ENCODE measurements around the gene PLS3.
"Not testable (repeated sequence)": the region's sequence is repeated elsewhere in the genome, so short reads cannot be mapped to it uniquely, and the experiment has no call there.

PLS3 gene

GRCh38 chrX:115603534-115604074 lies 42.6 kb downstream of the PLS3 start:
- DNase-seq (ENCODE audit: low spot score) (no peak), FAIRE-seq (no peak)

DNA sequence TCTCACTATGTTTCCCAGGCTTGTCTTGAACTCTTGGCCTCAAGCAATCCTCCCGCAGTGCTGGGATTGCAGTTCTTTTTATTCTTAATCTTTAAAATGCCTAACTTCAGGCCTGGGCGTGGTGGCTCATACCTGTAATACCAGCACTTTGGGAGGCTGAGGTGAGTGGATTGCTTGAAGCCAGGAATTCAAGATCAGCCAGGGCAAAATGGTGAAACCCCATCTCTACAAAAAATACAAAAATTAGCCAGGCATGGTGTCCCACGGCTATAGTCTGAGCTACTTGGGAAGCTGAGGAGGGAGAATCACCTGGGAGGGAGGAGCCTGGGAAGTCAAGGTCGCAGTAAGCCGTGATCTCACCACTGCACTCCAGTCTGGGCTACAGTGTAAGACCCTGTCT lies 45.9 kb downstream of the PLS3 start:
- DNase-seq (ENCODE audit: low spot score) (no peak), FAIRE-seq (no peak)

GRCh38 chrX:115609621-115610020 lies 48.6 kb downstream of the PLS3 start:
- FAIRE-seq = peak; percentile 11

DNA sequence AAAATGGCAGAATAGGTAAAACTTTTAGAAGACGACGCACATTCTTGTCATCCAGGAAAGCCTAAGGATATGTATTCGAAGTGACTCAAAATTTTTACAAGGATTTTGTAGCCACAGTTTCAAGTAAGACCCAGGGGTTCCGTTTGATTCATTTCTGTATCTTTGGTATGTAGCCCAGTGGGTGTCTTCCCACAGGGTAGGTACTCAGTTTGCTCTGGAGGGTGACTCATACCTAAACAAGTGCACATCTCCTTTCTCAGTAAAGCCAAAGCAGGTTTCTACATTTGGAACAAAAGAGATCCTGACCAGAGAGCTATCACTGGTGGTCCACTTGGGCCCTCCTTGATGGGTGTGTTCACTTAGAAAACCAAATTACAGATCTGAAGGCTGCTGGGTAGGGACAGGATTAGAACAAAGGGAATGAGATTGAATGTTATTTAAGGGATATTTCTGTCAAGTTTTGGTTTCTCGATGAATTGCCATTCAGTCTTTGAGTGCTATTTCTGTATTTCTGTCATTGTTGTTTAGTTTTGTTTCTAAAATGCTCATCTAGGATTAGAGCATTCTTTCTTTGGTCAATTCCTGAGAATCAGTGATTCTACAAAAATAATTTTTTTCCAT lies 56.1 kb downstream of the PLS3 start:
- DNase-seq (ENCODE audit: low spot score) (peak; percentile 71), FAIRE-seq (peak; percentile 93)

More at GRCh38 chrX:115609621-115610020, 48.6 kb downstream of the PLS3 start:
- no peak for DNase-seq (ENCODE audit: low spot score)

GRCh38 chrX:115622534-115622933 lies 61.6 kb downstream of the PLS3 start:
- DNase-seq (ENCODE audit: low spot score) = no peak
- FAIRE-seq = no peak

DNA sequence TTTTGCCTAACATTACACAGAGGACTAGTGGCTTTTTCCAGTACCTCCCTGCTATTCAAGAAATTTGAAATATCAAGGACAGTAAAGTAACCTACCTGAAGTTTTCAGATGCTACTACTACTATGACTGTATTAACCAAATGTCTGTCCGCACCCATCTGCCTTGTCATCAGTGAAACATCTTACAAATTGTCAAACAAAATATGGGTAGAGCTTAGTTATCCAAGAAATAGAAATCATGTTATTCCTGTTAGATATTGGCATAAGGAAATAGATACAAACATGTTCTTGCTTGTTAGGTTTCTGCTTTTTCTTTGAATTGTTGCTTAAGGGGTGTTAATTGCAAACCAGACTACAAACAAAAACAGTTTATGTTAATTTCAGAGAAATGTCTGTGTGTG lies 63.9 kb downstream of the PLS3 start:
- FAIRE-seq (no peak), DNase-seq (ENCODE audit: low spot score) (no peak)

GRCh38 chrX:115625572-115626301 lies 64.8 kb downstream of the PLS3 start:
- DNase-seq (ENCODE audit: low spot score) (no peak), FAIRE-seq (no peak)

- DNase-seq (ENCODE audit: low spot score) (no peak), FAIRE-seq (no peak)
Observed at GRCh38 chrX:115630204-115630603, 69.2 kb downstream of the PLS3 start.

- peak; percentile 55 for DNase-seq (ENCODE audit: low spot score)
- peak; percentile 80 for FAIRE-seq
Observed at GRCh38 chrX:115632455-115632854, 71.5 kb downstream of the PLS3 start.

DNA sequence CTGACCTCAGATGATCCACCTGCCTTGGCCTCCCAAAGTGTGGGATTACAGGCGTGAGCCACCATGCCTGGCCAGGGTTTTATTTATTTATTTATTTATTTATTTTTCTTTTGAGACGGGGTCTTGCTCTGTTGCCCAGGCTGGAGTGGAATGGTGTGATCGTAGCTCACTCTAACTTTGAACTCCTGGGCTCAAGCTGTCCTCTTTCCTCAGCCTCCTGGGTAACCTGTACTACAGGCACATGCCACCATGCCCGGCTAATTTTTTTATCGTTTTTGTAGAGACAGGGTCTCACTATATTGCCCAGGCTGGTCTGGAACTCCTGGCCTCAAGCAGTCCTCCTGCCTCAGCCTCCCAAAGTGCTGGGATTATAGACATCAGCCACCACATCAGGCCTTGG lies 72.4 kb downstream of the PLS3 start:
- not testable (repeated sequence) for DNase-seq (ENCODE audit: low spot score); FAIRE-seq

GRCh38 chrX:115639334-115639880 lies 78.4 kb downstream of the PLS3 start:
- DNase-seq (ENCODE audit: low spot score) = no peak
- FAIRE-seq = no peak

DNA sequence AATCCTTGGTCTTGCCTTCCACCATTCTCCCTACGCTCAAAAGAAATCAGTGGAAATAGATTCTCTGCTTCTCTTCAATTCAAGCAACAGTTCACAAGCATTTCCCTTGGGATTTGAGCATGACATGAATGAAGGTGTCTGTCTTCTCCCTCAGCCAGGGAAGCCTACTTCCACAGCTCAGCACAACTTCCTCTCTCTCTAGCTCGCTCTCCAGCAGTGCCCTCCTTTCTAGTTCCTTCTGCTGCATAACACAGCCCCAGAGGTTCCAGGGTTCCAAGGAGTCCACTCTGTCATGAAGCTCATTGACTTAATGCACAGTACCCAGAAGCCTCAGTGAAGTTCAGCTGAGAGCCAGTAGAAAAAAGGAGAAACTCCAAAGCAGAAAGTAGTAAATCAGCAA lies 81.3 kb downstream of the PLS3 start:
- DNase-seq (ENCODE audit: low spot score) (no peak), FAIRE-seq (no peak)

DNA sequence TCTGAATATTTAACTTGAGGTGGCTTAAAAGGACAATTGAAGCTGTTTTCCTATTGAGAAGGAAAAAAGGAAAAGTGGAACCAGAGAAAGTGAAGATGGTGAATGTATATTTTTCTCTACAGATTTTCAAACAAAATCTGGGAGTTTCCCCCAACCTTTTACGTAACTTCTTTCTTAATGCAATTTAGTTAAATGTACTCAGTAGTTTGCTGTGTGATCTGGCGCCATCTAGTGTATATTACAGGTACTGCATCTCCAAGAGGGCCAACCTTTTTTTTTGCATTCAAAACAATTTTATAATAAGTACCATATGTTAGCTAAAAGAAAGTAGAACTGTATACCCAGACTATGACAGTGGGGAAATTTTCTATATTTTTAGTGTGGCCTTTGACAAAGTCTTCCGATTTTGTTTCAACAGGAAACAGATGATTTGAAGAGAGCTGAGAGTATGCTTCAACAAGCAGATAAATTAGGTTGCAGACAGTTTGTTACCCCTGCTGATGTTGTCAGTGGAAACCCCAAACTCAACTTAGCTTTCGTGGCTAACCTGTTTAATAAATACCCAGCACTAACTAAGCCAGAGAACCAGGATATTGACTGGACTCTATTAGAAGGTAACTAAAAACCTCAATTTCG lies 82.0 kb downstream of the PLS3 start:
- peak; percentile 11 for DNase-seq (ENCODE audit: low spot score)
- FAIRE-seq = peak; percentile 58

DNA sequence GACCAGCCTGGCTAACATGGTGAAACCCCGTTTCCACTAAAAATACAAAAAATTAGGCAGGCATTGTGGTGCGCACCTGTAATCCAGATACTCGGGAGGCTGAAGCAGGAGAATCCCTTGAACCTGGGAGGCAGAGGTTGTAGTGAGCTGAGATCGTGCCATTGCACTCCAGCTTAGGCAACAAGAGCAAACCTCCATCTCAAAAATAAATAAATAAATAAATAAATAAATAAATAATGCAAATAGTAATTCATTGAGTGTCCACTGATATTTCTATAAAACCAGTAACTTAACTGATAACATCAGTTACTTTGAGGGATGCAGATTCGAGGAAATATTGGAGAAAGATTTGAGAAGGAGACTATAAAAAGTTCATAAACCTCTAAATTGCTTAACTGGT lies 83.4 kb downstream of the PLS3 start:
- FAIRE-seq = not testable (repeated sequence)

GRCh38 chrX:115649461-115650063 lies 88.6 kb downstream of the PLS3 start:
- DNase-seq (ENCODE audit: low spot score) = no peak
- FAIRE-seq = no peak

More for the DNA sequence above, 83.4 kb downstream of the PLS3 start:
- DNase-seq (ENCODE audit: low spot score) = not testable (repeated sequence)

- DNase-seq (ENCODE audit: low spot score) (no peak), FAIRE-seq (no peak)
Observed at GRCh38 chrX:115650449-115650848, 89.5 kb downstream of the PLS3 start.

- DNase-seq (ENCODE audit: low spot score) (no peak), FAIRE-seq (no peak)
Observed at GRCh38 chrX:115650916-115651315, 89.9 kb downstream of the PLS3 start.

- no peak for FAIRE-seq
- no peak for DNase-seq (ENCODE audit: low spot score)
Observed at GRCh38 chrX:115652221-115652620, 91.2 kb downstream of the PLS3 start.

GRCh38 chrX:115665122-115665521 lies 104.1 kb downstream of the PLS3 start:
- FAIRE-seq (no peak), DNase-seq (ENCODE audit: low spot score) (no peak)

DNA sequence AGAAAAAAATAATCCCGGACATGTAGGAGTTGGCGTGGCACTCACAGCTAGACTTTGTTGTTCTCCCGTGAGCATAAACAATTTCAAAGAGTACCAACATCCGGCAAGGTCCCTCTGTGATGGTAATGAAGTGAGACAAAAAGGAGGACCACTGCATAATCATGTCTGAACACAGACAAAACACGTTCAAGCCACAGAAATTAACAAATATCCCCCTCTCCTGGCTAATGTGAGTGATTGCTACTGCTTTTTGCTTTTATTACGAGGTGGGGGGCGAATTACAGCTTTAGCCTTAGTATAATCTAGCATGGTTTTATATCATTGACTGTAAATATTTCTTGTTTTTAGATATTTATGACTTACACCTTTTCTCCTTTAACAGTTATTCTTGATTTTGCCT lies 118.5 kb downstream of the PLS3 start:
- DNase-seq (ENCODE audit: low spot score) (peak; percentile 4), FAIRE-seq (no peak)

GRCh38 chrX:115687595-115687994 lies 126.6 kb downstream of the PLS3 start:
- FAIRE-seq = no peak
- DNase-seq (ENCODE audit: low spot score) = no peak

DNA sequence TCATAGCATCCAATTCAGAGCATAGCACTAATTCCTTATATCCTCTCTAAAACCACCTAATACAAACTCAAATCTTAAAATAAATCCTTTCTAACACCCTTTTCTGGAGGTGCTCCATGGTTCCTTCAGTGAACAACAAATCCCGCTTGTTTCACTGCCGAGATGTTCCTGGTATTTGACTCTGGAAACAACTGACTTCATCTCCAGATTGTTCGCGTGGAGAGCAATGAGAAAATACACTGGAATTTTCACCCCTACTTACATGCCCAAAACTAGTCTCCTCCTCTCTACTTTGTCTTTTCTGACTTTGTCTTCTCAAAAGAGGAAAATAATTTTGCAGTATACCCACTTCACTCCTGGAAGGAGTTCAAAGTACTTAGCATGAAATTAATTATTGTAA lies 129.0 kb downstream of the PLS3 start:
- FAIRE-seq = no peak
- no peak for DNase-seq (ENCODE audit: low spot score)

Measured in RCC 7860 (cell line).